ENCODE results near the gene PRDX3.

PRDX3 gene

GRCh38 chr10:119211625-119212441, 33.2 kb upstream of the PRDX3 start:
- CTCF ChIA-PET: interaction anchor here (0.6 to 2.1 kb wide), 4 partner anchors 11 to 234 kb away, joined by 3 to 6 read pairs (median 4); no protein-coding TSS in a partner anchor
- POLR2A ChIA-PET (ENCODE audit: low non-redundant PET): no interaction called here
- no peak for DNase-seq (ENCODE audit: low spot score)
- no peak for TF ChIP-seq CTCF (conservative IDR thresholded peaks at IDR 0.05; ENCODE audit: low read depth)
- H3K27ac ChIP-seq: no peak overlapping the region

- H3K27ac ChIP-seq: no peak overlapping the region
- ChIA-PET CTCF (interaction anchor here (0.8 to 2.1 kb wide), 3 partner anchors 12 to 234 kb away, joined by 3 to 6 read pairs (median 5); no protein-coding TSS in a partner anchor), POLR2A (ENCODE audit: low non-redundant PET) (no interaction called here)
- no peak for TF ChIP-seq CTCF (conservative IDR thresholded peaks at IDR 0.05; ENCODE audit: low read depth)
- DNase-seq (ENCODE audit: low spot score): no peak
Measured at GRCh38 chr10:119211176-119211575, 32.6 kb upstream of the PRDX3 start.

- H3K27ac ChIP-seq: no peak overlapping the region
- CTCF ChIA-PET: interaction anchor here (0.6 to 2.1 kb wide), 5 partner anchors 21 to 235 kb away, joined by 3 to 6 read pairs (median 3); no protein-coding TSS in a partner anchor
- POLR2A ChIA-PET (ENCODE audit: low non-redundant PET): no interaction called here
- no peak for TF ChIP-seq CTCF (conservative IDR thresholded peaks at IDR 0.05; ENCODE audit: low read depth)
- DNase-seq (ENCODE audit: low spot score): no peak
Measured at GRCh38 chr10:119210633-119211032, 32.0 kb upstream of the PRDX3 start.

GRCh38 chr10:119209736-119210355, 31.2 kb upstream of the PRDX3 start:
- H3K27ac ChIP-seq: no peak overlapping the region
- CTCF ChIA-PET: interaction anchor here (0.5 to 2.1 kb wide), 33 partner anchors 8 to 886 kb away, joined by 3 to 15 read pairs (median 3); no protein-coding TSS in a partner anchor

GRCh38 chr10:119209035-119209735, 30.6 kb upstream of the PRDX3 start:
- CTCF ChIA-PET: interaction anchor here (0.5 to 2.1 kb wide), 29 partner anchors 8 to 639 kb away, joined by 3 to 15 read pairs (median 3); no protein-coding TSS in a partner anchor
- peak; percentile 87 for TF ChIP-seq CTCF (conservative IDR thresholded peaks at IDR 0.05; ENCODE audit: low read depth)
- POLR2A ChIA-PET (ENCODE audit: low non-redundant PET): no interaction called here
- no peak overlapping the region for H3K27ac ChIP-seq
- peak; percentile 78 for DNase-seq (ENCODE audit: low spot score)

More at GRCh38 chr10:119209736-119210355, 31.2 kb upstream of the PRDX3 start:
- POLR2A ChIA-PET (ENCODE audit: low non-redundant PET): no interaction called here
- DNase-seq (ENCODE audit: low spot score): no peak
- TF ChIP-seq CTCF (conservative IDR thresholded peaks at IDR 0.05; ENCODE audit: low read depth): peak; percentile 55

- TF ChIP-seq CTCF (conservative IDR thresholded peaks at IDR 0.05; ENCODE audit: low read depth): no peak
- ChIA-PET CTCF (interaction anchor here (0.7 to 2.1 kb wide), 9 partner anchors 12 to 337 kb away, joined by 3 to 15 read pairs (median 4); no protein-coding TSS in a partner anchor), POLR2A (ENCODE audit: low non-redundant PET) (no interaction called here)
- DNase-seq (ENCODE audit: low spot score): peak; percentile 34
- H3K27ac ChIP-seq: peak overlapping the region; percentile 91
Measured at GRCh38 chr10:119208553-119208940, 29.9 kb upstream of the PRDX3 start.

All from RWPE1 (cell line).